Kidney capillary endothelial cell (primary cell): ENCODE data around the gene ZNF423.

Experiments used
- DNase-seq: peaks from one replicate; pipeline ENCODE4 v3.0.0-alpha.2; 2018; ENCODE audit warnings: low spot score

The ZNF423 gene

DNA sequence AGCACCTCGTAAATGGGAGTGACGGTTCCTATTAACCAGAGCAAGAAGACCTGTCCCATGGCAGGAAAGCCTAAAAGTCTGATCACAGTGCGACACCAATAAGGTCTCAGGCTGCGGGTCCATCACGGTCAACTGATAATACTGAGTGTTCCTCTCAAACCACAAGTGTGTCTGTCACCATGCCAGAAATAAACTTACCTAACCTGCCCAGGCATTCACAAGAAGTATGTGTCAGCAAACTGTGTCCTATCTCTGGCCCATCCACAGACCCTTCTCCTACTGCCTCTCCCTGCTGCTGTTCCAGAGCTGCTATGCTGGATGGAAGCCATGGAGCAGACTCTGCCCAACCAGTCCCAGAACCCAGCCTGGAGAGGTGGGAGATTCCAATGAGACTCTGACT lies 73.5 kb downstream of the ZNF423 start:
- DNase-seq, result no peak

- DNase-seq, result no peak
Measured at GRCh38 chr16:49781401-49781800, 74.5 kb downstream of the ZNF423 start.

DNA sequence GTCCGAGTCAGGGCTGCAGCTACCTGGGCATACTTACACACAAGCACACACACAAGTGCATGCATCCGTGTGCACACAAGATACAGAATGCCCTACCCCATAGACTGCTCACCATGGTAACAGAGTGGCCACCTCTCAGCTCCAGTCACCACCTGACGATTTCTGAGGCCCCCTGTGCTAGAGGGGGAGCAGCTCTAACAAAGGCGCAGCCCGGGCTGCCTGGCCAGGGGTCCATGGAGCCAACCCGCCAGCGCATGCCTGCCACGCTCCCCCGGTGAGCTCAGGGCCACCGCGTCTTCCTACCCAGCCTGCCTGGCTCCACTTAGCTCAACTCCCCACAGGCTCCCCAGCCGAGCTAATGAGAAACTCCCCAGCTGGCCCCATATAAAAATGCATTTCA lies 75.5 kb downstream of the ZNF423 start:
- DNase-seq, result no peak

- DNase-seq, result no peak
Measured at GRCh38 chr16:49779979-49780378, 75.9 kb downstream of the ZNF423 start.

DNA sequence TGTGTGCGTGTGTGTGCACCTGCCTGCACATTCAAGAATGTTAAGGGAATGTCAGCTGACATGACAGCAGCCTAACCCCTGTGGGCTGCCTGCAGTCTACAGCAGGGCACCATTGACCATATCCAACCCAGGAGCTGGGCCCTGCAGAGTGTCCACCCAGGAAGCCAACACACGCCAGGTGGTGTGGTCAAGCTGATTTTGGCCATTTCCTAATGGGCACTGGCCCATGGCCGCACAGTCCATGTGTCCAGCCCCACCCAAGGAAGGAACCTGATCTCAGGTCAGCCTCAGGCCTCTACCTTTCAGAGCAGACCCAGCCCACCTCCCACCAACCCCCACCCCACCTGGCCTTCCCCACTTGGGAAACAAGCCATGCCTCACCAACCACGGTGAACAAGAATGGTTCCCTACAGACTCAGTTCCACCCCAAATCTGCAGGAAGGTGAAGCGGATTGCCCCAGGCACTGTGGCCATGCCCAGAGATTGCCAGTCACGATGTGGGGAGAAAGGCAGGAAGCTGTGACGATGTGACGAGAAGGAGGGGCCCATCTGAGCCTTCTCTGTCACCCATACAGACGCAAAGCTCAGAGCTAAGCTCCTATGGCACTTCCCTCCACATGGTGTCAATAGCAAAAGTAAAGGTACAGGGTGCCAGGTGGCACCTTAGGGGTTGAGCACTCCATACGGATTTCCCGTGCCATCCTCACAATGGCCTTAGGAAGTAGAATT lies 77.5 kb downstream of the ZNF423 start:
- DNase-seq, result no peak

DNA sequence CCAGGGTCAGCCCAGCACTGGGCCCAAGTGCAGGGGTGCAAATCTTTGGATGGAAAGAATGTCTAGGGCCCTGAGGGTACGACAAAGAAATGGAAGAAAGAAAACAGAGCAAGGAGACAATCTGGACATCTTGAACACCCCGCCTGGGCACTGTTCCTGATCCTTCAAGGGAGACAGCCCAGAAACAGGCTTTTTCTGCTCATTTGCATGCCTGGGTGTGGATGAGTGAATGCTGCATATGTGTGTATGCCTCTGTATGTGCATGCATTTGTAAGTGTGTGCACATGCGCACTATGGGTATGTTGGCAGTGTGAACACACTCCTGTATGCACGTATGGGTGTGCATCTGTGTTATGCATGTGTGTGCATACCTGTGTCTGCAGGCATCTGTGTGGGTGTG lies 79.2 kb downstream of the ZNF423 start:
- no peak for DNase-seq

GRCh38 chr16:49776085-49776595 lies 79.8 kb downstream of the ZNF423 start:
- peak; percentile 36 for DNase-seq

DNA sequence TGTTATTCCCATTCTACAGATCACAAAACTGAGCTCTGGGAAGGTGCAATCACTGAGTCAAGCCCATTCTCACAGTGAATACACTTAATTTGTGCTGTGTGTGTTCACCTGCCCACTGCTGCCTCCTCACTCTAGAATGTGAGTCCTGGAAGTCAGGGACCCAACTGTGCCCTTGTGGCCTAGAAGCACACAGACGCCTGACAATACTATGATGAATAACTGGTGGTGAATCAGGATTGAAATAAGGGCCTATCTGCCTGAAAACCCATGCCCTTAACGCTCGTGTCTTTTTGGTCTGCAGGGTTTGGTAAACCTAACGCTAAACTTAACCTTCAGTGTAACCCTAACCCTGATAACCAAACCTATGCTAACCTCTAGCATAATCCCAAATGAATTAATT lies 80.3 kb downstream of the ZNF423 start:
- no peak for DNase-seq

- DNase-seq, result no peak
Measured at GRCh38 chr16:49775018-49775417, 80.9 kb downstream of the ZNF423 start.

- DNase-seq, result no peak
Measured at GRCh38 chr16:49773534-49774475, 82.1 kb downstream of the ZNF423 start.

GRCh38 chr16:49767998-49768397 lies 87.9 kb downstream of the ZNF423 start:
- no peak for DNase-seq

GRCh38 chr16:49767414-49767813 lies 88.5 kb downstream of the ZNF423 start:
- no peak for DNase-seq

DNA sequence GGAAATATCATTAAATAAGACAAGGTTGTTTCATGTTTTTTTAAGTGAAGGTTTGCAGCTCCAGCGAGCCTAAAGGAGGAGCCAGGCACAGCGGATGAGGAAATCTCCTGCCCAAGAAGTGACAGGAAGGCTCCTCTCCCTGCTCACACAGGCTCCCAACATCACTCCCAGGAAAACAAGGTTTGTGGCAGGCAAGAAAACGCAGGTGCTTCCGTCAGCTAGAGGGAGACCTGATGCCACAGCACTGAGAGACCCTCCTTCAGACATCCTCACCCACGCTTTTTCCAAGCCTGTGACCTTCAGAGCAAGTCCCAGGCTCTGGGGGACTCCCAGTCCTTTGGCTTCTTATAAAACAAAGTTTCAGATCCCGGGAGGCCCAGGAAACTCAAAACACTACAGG lies 89.7 kb downstream of the ZNF423 start:
- no peak for DNase-seq

DNA sequence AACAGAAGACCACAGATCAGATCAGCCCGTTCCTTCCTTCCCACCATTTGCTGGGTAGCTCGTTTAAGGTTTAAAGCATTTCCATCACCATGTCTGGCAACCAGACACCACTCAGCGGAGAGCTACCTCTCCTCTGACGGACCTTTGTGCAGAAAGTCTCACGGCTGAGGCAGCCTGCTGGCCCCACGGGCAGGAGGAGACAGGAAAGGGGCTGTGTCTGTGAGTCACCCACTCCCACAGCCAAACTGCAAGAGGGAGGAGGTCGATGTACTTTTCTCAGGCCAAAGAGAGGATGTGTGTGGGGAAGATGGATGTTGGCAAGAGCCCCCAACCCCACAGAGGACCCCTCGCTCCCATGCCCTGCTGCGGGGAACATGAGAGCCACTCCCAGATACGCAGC lies 92.1 kb downstream of the ZNF423 start:
- peak; percentile 38 for DNase-seq

- no peak for DNase-seq
Measured at GRCh38 chr16:49760815-49761214, 95.1 kb downstream of the ZNF423 start.

- no peak for DNase-seq
Measured at GRCh38 chr16:49757559-49758069, 98.3 kb downstream of the ZNF423 start.

GRCh38 chr16:49756775-49757558 lies 98.9 kb downstream of the ZNF423 start:
- peak; percentile 38 for DNase-seq

- no peak for DNase-seq
Measured at GRCh38 chr16:49755716-49756505, 100.0 kb downstream of the ZNF423 start.

GRCh38 chr16:49755313-49755620 lies 100.6 kb downstream of the ZNF423 start:
- DNase-seq, result peak; percentile 68

DNA sequence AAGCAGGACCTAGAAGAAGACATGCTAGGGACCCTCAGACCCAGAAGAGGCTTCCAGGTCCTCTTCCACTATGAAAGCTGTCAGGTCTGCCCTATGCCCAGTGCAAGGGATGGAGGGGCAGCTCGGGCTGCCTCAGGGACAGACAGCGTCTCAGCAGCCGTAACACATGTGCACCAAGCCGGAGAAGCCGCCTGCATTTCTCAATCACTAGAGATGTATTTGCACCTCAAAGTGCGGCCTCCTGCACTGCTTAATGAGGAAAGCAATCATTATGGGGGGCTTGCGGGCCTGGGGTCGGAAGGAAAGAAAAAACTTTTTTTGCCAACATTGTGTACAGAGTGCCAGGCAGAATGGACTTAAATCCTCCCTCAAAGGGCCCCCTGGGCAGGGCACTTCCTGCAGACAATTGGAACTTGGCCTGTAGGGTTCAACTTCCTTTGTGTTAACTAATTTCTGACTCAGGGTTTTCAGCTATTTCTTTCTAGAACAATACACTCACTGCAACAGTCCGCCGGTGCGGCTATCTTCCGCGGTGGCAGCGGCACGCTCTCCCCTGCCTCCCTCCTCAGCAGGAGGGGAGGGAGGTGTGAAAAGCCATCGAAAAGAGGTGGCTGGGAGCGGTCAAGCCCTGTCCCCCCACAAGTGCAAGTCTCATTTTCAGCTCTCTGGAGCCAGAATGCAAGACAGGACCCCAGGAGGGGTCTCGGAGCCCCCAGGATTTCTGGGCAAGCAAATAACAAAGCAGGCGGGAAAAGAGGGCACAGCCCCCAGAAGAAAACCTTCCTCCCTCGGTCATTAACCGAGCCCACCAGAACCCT lies 101.2 kb downstream of the ZNF423 start:
- DNase-seq, result peak; percentile 90
